ENCODE results near the gene NDFIP2.
"Not testable (repeated sequence)": the region's sequence is repeated elsewhere in the genome, so short reads cannot be mapped to it uniquely, and the experiment has no call there.

Gene NDFIP2

GRCh38 chr13:79534596-79534995 lies 53.6 kb downstream of the NDFIP2 start:
- DNase-seq (ENCODE audit: low read depth) = no peak

- DNase-seq (ENCODE audit: low read depth) = no peak
These were observed 57.8 kb downstream of the NDFIP2 start for GRCh38 chr13:79538757-79539156.

- no peak for DNase-seq (ENCODE audit: low read depth)
These were observed 59.5 kb downstream of the NDFIP2 start for GRCh38 chr13:79540504-79540903.

- no peak for DNase-seq (ENCODE audit: low read depth)
These were observed 60.6 kb downstream of the NDFIP2 start for GRCh38 chr13:79541426-79542049.

- DNase-seq (ENCODE audit: low read depth) = no peak
These were observed 62.9 kb downstream of the NDFIP2 start for GRCh38 chr13:79543883-79544282.

GRCh38 chr13:79547211-79548195 lies 66.5 kb downstream of the NDFIP2 start:
- no peak for DNase-seq (ENCODE audit: low read depth)

GRCh38 chr13:79548902-79549301 lies 67.9 kb downstream of the NDFIP2 start:
- no peak for DNase-seq (ENCODE audit: low read depth)

- no peak for DNase-seq (ENCODE audit: low read depth)
These were observed 68.6 kb downstream of the NDFIP2 start for GRCh38 chr13:79549355-79550106.

GRCh38 chr13:79557666-79558065 lies 76.7 kb downstream of the NDFIP2 start:
- no peak for DNase-seq (ENCODE audit: low read depth)

- DNase-seq (ENCODE audit: low read depth) = no peak
These were observed 80.0 kb downstream of the NDFIP2 start for GRCh38 chr13:79560954-79561353.

GRCh38 chr13:79562557-79562956 lies 81.6 kb downstream of the NDFIP2 start:
- no peak for DNase-seq (ENCODE audit: low read depth)

GRCh38 chr13:79566118-79566517 lies 85.2 kb downstream of the NDFIP2 start:
- DNase-seq (ENCODE audit: low read depth) = no peak

GRCh38 chr13:79571147-79571546 lies 90.2 kb downstream of the NDFIP2 start:
- DNase-seq (ENCODE audit: low read depth) = no peak

GRCh38 chr13:79573892-79574291 lies 92.9 kb downstream of the NDFIP2 start:
- DNase-seq (ENCODE audit: low read depth) = not testable (repeated sequence)

- DNase-seq (ENCODE audit: low read depth) = no peak
These were observed 100.9 kb downstream of the NDFIP2 start for GRCh38 chr13:79581870-79582315.

GRCh38 chr13:79582896-79583295 lies 101.9 kb downstream of the NDFIP2 start:
- no peak for DNase-seq (ENCODE audit: low read depth)

- no peak for DNase-seq (ENCODE audit: low read depth)
These were observed 104.1 kb downstream of the NDFIP2 start for GRCh38 chr13:79585033-79585432.

- no peak for DNase-seq (ENCODE audit: low read depth)
These were observed 108.8 kb downstream of the NDFIP2 start for GRCh38 chr13:79589603-79590393.

GRCh38 chr13:79590394-79590676 lies 109.4 kb downstream of the NDFIP2 start:
- DNase-seq (ENCODE audit: low read depth) = no peak

- DNase-seq (ENCODE audit: low read depth) = no peak
These were observed 110.5 kb downstream of the NDFIP2 start for GRCh38 chr13:79591493-79591892.

GRCh38 chr13:79593121-79593520 lies 112.2 kb downstream of the NDFIP2 start:
- DNase-seq (ENCODE audit: low read depth) = no peak

Data from activated T-cell treated with anti-CD3 and anti-CD28 coated beads for 1 hour (primary cell).